ENCODE results near the gene HID1.
"Not testable (repeated sequence)": the region's sequence is repeated elsewhere in the genome, so short reads cannot be mapped to it uniquely, and the experiment has no call there.

HID1 gene

GRCh38 chr17:74999523-74999922 lies 27.0 kb upstream of the HID1 start:
- no peak for DNase-seq

GRCh38 chr17:74998783-74999182 lies 26.2 kb upstream of the HID1 start:
- DNase-seq: no peak

GRCh38 chr17:74995847-74996246 lies 23.3 kb upstream of the HID1 start:
- DNase-seq: no peak

GRCh38 chr17:74994440-74994839 lies 21.9 kb upstream of the HID1 start:
- DNase-seq: no peak

GRCh38 chr17:74992223-74992622 lies 19.7 kb upstream of the HID1 start:
- no peak for DNase-seq

- DNase-seq: no peak
Observed at GRCh38 chr17:74990581-74991105, 18.1 kb upstream of the HID1 start.

- DNase-seq: peak; percentile 67
Observed at GRCh38 chr17:74987909-74988711, 15.6 kb upstream of the HID1 start.

GRCh38 chr17:74987418-74987908 lies 14.9 kb upstream of the HID1 start, which contains the start of gene CDR2L:
TSS of gene CDR2L (plus strand) at chr17:74987632. CDS start at chr17:74988044, 412 bp downstream.
- DNase-seq: peak; percentile 97

- no peak for DNase-seq
Observed at GRCh38 chr17:74986206-74986576, 13.6 kb upstream of the HID1 start.

- not testable (repeated sequence) for DNase-seq
Observed at GRCh38 chr17:74982663-74983313, 10.2 kb upstream of the HID1 start.

GRCh38 chr17:74981979-74982662 lies 9.6 kb upstream of the HID1 start:
- peak; percentile 93 for DNase-seq

GRCh38 chr17:74981318-74981978 lies 8.9 kb upstream of the HID1 start:
- no peak for DNase-seq

- no peak for DNase-seq
Observed at GRCh38 chr17:74979408-74980146, 7.0 kb upstream of the HID1 start.

GRCh38 chr17:74978240-74978639 lies 5.7 kb upstream of the HID1 start:
- no peak for DNase-seq

- DNase-seq: no peak
Observed at GRCh38 chr17:74977802-74978201, 5.2 kb upstream of the HID1 start.

GRCh38 chr17:74975943-74976342 lies 3.4 kb upstream of the HID1 start:
- no peak for DNase-seq

- no peak for DNase-seq
Observed at GRCh38 chr17:74972973-74973328, 392 bp upstream of the HID1 start.

- DNase-seq: no peak
Observed at GRCh38 chr17:74971842-74972106, 785 bp downstream of the HID1 start.

GRCh38 chr17:74971069-74971841 lies 1.3 kb downstream of the HID1 start:
- DNase-seq: no peak

GRCh38 chr17:74970395-74970794 lies 2.2 kb downstream of the HID1 start:
- no peak for DNase-seq

- not testable (repeated sequence) for DNase-seq
Observed at GRCh38 chr17:74969501-74969900, 3.1 kb downstream of the HID1 start.

GRCh38 chr17:74968361-74968780 lies 4.2 kb downstream of the HID1 start:
- DNase-seq: no peak

Measured in activated effector memory CD4-positive, alpha-beta T cell treated with anti-CD3 and anti-CD28 coated beads, Interleukin-2, amount 50 U/mL, for 16 hours (primary cell).